Activated CD4-positive, alpha-beta memory T cell treated with anti-CD3 and anti-CD28 coated beads for 36 hours (primary cell): ENCODE results near the gene ANKS1B. TPM values are rescaled to one million over a fixed set of nuclear protein-coding genes. Genes with fewer than 3 reads are reported as not detected.

Experiments used
- CTCF ChIA-PET: fragments of 350-600 bp; sonication (Branson Sonifier 250); formaldehyde crosslinking; loops from one replicate; lab custom pipeline; 2021; ENCODE audit warnings: antibody characterized with exemption, inconsistent platforms; lab: Charles Lee
- POLR2A ChIA-PET: fragments of 350-600 bp; sonication (Branson Sonifier 250); formaldehyde crosslinking; loops from one replicate; lab custom pipeline; 2021; ENCODE audit warnings: antibody characterized with exemption; lab: Charles Lee
- DNase-seq: peaks from one replicate; pipeline ENCODE4 v3.0.0-alpha.2; 2020
- H3K27ac Mint-ChIP-seq: one replicate; pipeline ENCODE4 v1.8.0; 2021; ENCODE audit warnings: mixed read lengths
- H3K27me3 Mint-ChIP-seq: one replicate; pipeline ENCODE4 v1.8.0; 2021; ENCODE audit warnings: mixed read lengths
- H3K36me3 Mint-ChIP-seq: one replicate; pipeline ENCODE4 v1.8.0; 2021; ENCODE audit warnings: mixed read lengths
- H3K4me1 Mint-ChIP-seq: one replicate; pipeline ENCODE4 v1.8.0; 2021; ENCODE audit warnings: low read depth, mixed read lengths
- H3K4me3 Mint-ChIP-seq: one replicate; pipeline ENCODE4 v1.8.0; 2021; ENCODE audit warnings: mild to moderate bottlenecking, mixed read lengths
- H3K9me3 Mint-ChIP-seq: one replicate; pipeline ENCODE4 v1.8.0; 2021; ENCODE audit warnings: mixed read lengths
- intact Hi-C: fragments of 100-400 bp; cut with micrococcal nuclease; formaldehyde crosslinking; loops from one replicate; pipeline ENCODE4 v1.15.1; 2023
- total RNA-seq, 2 experiments: library from RNA; stranded (reverse); gene quantifications; one replicate each; pipeline ENCODE4 v1.2.3, GENCODE V29; 2021

The ANKS1B gene
- total RNA-seq, 2 experiments from 2014 or later: 0.97 to 1.0 TPM

GRCh38 chr12:99450036-99450630, 534.6 kb downstream of the ANKS1B start:
- Mint-ChIP-seq H3K27me3 (no peaks in the 10 kb centered on the region), H3K9me3 (peaks cover 14% of the 10 kb centered on the region), H3K4me3 (no peak overlapping the region), H3K36me3 (no peaks in the 10 kb centered on the region), H3K27ac (no peak overlapping the region), H3K4me1 (no peaks in the 10 kb centered on the region)
- CTCF ChIA-PET: no interaction called here
- no peak for DNase-seq
- POLR2A ChIA-PET: no interaction called here
- intact Hi-C loops: no loop called here

DNA sequence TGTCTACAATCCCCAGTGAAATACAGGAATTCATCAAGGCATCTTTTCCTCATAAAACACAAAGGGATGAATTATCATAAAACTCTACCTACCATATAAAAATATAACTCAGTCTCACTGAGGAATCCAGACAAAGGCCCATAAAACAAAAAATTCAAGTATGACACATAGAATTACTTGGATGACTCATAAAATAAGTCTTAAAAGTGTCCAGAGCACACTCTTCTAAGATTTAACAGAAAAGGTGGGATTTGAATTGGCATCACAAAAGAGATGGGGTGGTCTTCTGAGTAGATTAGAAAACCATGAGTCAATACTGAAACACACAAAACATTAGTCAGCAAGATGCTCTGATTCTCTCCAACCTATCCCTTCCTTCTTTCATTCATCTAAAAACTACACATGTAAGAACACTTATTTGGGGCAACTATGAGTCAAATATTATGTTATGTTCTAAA, 539.8 kb downstream of the ANKS1B start:
- no peaks in the 10 kb centered on the region for H3K4me1 Mint-ChIP-seq
- ChIA-PET CTCF (no interaction called here), POLR2A (no interaction called here)
- intact Hi-C loops: no loop called here
- no peak for DNase-seq
- no peaks in the 10 kb centered on the region for H3K27me3 Mint-ChIP-seq
- no peak overlapping the region for H3K4me3 Mint-ChIP-seq
- H3K27ac Mint-ChIP-seq: no peak overlapping the region
- H3K36me3 Mint-ChIP-seq: no peaks in the 10 kb centered on the region
- H3K9me3 Mint-ChIP-seq: peaks cover 14% of the 10 kb centered on the region

DNA sequence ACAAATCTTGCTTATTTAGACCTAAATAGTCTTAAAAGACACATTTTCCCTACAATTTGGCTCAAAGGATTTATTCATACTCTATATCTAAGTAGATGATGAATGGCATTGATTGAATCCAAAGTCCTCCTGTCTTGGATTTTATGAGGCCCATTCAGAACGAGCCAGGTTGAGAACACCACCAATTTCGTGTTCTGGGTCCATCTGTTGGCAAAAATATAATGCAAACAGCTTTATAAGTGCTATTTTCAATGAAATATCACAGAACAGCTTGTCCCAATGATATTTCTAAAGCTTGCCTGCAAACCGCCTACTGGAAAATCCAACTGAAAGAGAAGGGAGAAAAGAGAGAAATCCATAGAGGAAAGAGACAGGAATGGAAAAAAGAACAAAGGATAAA, 542.0 kb downstream of the ANKS1B start:
- no peak overlapping the region for H3K27ac Mint-ChIP-seq
- no peaks in the 10 kb centered on the region for H3K4me1 Mint-ChIP-seq
- H3K4me3 Mint-ChIP-seq: no peak overlapping the region
- CTCF ChIA-PET: no interaction called here
- POLR2A ChIA-PET: no interaction called here
- intact Hi-C loops: no loop called here
- H3K27me3 Mint-ChIP-seq: no peaks in the 10 kb centered on the region
- no peaks in the 10 kb centered on the region for H3K36me3 Mint-ChIP-seq
- H3K9me3 Mint-ChIP-seq: peaks cover 11% of the 10 kb centered on the region
- DNase-seq: no peak

- no peaks in the 10 kb centered on the region for H3K4me1 Mint-ChIP-seq
- H3K27me3 Mint-ChIP-seq: no peaks in the 10 kb centered on the region
- intact Hi-C loops: no loop called here
- ChIA-PET POLR2A (no interaction called here), CTCF (no interaction called here)
- H3K9me3 Mint-ChIP-seq: peaks cover 2% of the 10 kb centered on the region
- no peak for DNase-seq
- no peak overlapping the region for H3K4me3 Mint-ChIP-seq
- H3K27ac Mint-ChIP-seq: no peak overlapping the region
- no peaks in the 10 kb centered on the region for H3K36me3 Mint-ChIP-seq
Measured at GRCh38 chr12:99439399-99439798, 545.3 kb downstream of the ANKS1B start.

GRCh38 chr12:99436584-99436983, 548.2 kb downstream of the ANKS1B start:
- H3K27me3 Mint-ChIP-seq: no peaks in the 10 kb centered on the region
- H3K9me3 Mint-ChIP-seq: peaks cover 4% of the 10 kb centered on the region
- ChIA-PET POLR2A (no interaction called here), CTCF (no interaction called here)
- intact Hi-C loops: no loop called here
- no peaks in the 10 kb centered on the region for H3K36me3 Mint-ChIP-seq
- no peak overlapping the region for H3K27ac Mint-ChIP-seq
- no peak for DNase-seq
- H3K4me1 Mint-ChIP-seq: no peaks in the 10 kb centered on the region
- no peak overlapping the region for H3K4me3 Mint-ChIP-seq

DNA sequence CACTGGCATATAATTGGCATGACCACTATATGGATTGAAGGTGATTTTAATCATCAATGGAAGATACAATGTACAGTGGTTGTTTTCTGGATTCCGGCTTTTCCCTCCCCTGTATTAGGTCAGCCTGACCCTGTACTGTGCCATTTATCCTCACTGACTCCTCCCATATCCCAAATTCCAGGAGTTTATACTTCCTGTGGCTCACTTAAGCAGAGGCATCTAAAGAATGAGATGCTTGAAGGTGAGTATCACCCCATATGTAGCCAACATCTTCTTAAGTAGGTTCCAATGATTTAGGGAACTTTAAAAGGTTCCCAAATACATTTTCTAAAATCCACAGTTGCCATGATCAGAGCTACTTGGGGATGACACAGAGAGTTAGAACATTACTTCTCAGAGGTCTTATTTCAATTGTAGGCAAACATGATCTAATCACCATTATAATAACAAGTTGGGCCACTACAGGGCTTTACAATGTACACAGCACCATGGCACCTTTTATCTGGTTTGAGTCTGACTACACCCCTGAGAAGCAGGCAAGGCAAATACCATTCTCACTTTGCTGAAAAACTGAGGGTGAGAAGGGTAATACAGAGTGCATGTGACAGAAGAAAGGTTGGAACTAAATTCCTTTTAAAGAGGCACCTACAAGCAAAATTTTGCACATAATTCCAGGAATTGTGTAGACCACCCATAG, 549.5 kb downstream of the ANKS1B start:
- intact Hi-C loops: no loop called here
- Mint-ChIP-seq H3K4me1 (no peaks in the 10 kb centered on the region), H3K27ac (no peak overlapping the region), H3K9me3 (peaks cover 6% of the 10 kb centered on the region), H3K27me3 (no peaks in the 10 kb centered on the region), H3K36me3 (no peaks in the 10 kb centered on the region), H3K4me3 (no peak overlapping the region)
- DNase-seq: no peak
- CTCF ChIA-PET: no interaction called here
- POLR2A ChIA-PET: no interaction called here

- no peak for DNase-seq
- H3K27me3 Mint-ChIP-seq: no peaks in the 10 kb centered on the region
- H3K36me3 Mint-ChIP-seq: no peaks in the 10 kb centered on the region
- ChIA-PET POLR2A (no interaction called here), CTCF (no interaction called here)
- H3K9me3 Mint-ChIP-seq: peaks cover 6% of the 10 kb centered on the region
- H3K27ac Mint-ChIP-seq: no peak overlapping the region
- no peaks in the 10 kb centered on the region for H3K4me1 Mint-ChIP-seq
- H3K4me3 Mint-ChIP-seq: no peak overlapping the region
- intact Hi-C loops: no loop called here
Measured at GRCh38 chr12:99433155-99433554, 551.6 kb downstream of the ANKS1B start.

- POLR2A ChIA-PET: no interaction called here
- H3K36me3 Mint-ChIP-seq: no peaks in the 10 kb centered on the region
- intact Hi-C loops: no loop called here
- peaks cover 16% of the 10 kb centered on the region for H3K9me3 Mint-ChIP-seq
- H3K27ac Mint-ChIP-seq: no peak overlapping the region
- H3K4me3 Mint-ChIP-seq: no peak overlapping the region
- no peaks in the 10 kb centered on the region for H3K27me3 Mint-ChIP-seq
- no peaks in the 10 kb centered on the region for H3K4me1 Mint-ChIP-seq
- no peak for DNase-seq
- CTCF ChIA-PET: no interaction called here
Measured at GRCh38 chr12:99431203-99431602, 553.5 kb downstream of the ANKS1B start.

DNA sequence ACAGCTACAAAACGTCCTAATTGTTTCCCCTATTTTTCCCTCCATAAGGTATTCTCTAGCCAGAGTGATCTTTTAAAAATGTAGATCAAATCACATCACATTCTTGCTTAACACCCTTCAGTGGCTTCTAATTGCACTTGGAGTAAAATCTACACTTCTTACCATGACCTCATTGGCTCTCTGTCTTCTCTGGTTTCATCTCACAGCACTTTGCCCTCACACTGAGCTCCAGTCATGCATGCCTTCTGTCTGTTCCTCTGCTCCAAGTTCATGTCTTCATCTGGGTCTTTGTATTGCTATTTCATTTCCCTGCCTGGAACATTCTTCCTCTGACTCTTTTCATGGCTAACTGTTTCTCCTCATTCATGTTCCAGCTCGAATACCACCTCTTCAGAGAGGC, 557.6 kb downstream of the ANKS1B start:
- H3K27me3 Mint-ChIP-seq: no peaks in the 10 kb centered on the region
- H3K27ac Mint-ChIP-seq: no peak overlapping the region
- no peaks in the 10 kb centered on the region for H3K36me3 Mint-ChIP-seq
- POLR2A ChIA-PET: no interaction called here
- peaks cover 12% of the 10 kb centered on the region for H3K9me3 Mint-ChIP-seq
- no peaks in the 10 kb centered on the region for H3K4me1 Mint-ChIP-seq
- CTCF ChIA-PET: no interaction called here
- intact Hi-C loops: no loop called here
- no peak overlapping the region for H3K4me3 Mint-ChIP-seq
- DNase-seq: no peak

GRCh38 chr12:99418379-99418778, 566.4 kb downstream of the ANKS1B start:
- no peak overlapping the region for H3K27ac Mint-ChIP-seq
- POLR2A ChIA-PET: no interaction called here
- DNase-seq: no peak
- H3K36me3 Mint-ChIP-seq: no peaks in the 10 kb centered on the region
- CTCF ChIA-PET: no interaction called here
- H3K4me1 Mint-ChIP-seq: no peaks in the 10 kb centered on the region
- H3K27me3 Mint-ChIP-seq: no peaks in the 10 kb centered on the region
- H3K4me3 Mint-ChIP-seq: no peak overlapping the region
- intact Hi-C loops: no loop called here
- peaks cover 12% of the 10 kb centered on the region for H3K9me3 Mint-ChIP-seq

GRCh38 chr12:99413751-99414150, 571.0 kb downstream of the ANKS1B start:
- H3K4me1 Mint-ChIP-seq: no peaks in the 10 kb centered on the region
- no peaks in the 10 kb centered on the region for H3K36me3 Mint-ChIP-seq
- H3K27me3 Mint-ChIP-seq: no peaks in the 10 kb centered on the region
- H3K27ac Mint-ChIP-seq: no peak overlapping the region
- POLR2A ChIA-PET: no interaction called here
- no peak overlapping the region for H3K4me3 Mint-ChIP-seq
- intact Hi-C loops: no loop called here
- CTCF ChIA-PET: no interaction called here
- no peak for DNase-seq
- peaks cover 18% of the 10 kb centered on the region for H3K9me3 Mint-ChIP-seq

DNA sequence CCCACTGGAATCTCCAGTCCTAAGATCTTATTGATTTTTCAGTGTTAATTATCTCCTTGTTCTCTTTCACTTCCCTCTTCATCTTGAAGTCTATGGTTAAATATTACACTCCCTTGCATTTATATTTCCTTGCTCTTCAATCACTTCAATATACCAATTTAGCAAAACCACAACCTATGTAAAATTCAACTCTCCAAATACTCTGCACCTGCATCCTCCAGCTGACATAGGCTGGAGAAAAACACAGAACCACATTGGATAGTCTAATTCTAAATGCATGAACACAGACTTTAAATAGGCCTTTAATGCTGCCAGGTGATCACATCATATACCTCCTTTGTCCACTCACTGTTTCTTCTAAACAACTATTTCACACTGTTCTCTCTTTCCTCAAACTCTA, 591.0 kb downstream of the ANKS1B start:
- CTCF ChIA-PET: no interaction called here
- no peak for DNase-seq
- Mint-ChIP-seq H3K9me3 (no peaks in the 10 kb centered on the region), H3K36me3 (no peaks in the 10 kb centered on the region), H3K27ac (no peak overlapping the region), H3K27me3 (no peaks in the 10 kb centered on the region), H3K4me3 (no peak overlapping the region), H3K4me1 (no peaks in the 10 kb centered on the region)
- intact Hi-C loops: no loop called here
- POLR2A ChIA-PET: no interaction called here
